Hepatocyte (in vitro differentiated cells): Measurements from ENCODE around the gene TDRD1. TPM values are rescaled to one million over a fixed set of nuclear protein-coding genes. Genes with fewer than 3 reads are reported as not detected.

ENCODE experiments used
- DNase-seq: peaks from one replicate; pipeline ENCODE4 v3.0.0-alpha.2; 2016; ENCODE audit warnings: low spot score
- H2AFZ ChIP-seq: fragments of 200-600 bp; sonication (generic); 2 replicates; pipeline ENCODE4 v1.6.0; 2016; ENCODE audit warnings: antibody characterized with exemption, mild to moderate bottlenecking
- H3K27ac ChIP-seq: fragments of 200-600 bp; sonication (generic); 2 replicates; pipeline ENCODE4 v1.5.1; 2016; ENCODE audit warnings: mild to moderate bottlenecking
- H3K27me3 ChIP-seq: fragments of 200-600 bp; sonication (generic); 2 replicates; pipeline ENCODE4 v1.6.1; 2016
- H3K36me3 ChIP-seq: fragments of 200-600 bp; sonication (generic); replicated peaks from 2 replicates; pipeline ENCODE4 v1.5.1; 2016; ENCODE audit warnings: low read depth; ENCODE audit not compliant: insufficient read depth
- H3K4me1 ChIP-seq: fragments of 200-600 bp; sonication (generic); 2 replicates; pipeline ENCODE4 v1.5.1; 2016; ENCODE audit warnings: mild to moderate bottlenecking, moderate library complexity; ENCODE audit not compliant: insufficient read depth
- H3K4me2 ChIP-seq: fragments of 200-600 bp; sonication (generic); 2 replicates; pipeline ENCODE4 v1.6.0; 2016
- H3K4me3 ChIP-seq: fragments of 200-600 bp; sonication (generic); 2 replicates; pipeline ENCODE4 v1.5.1; 2016; ENCODE audit warnings: mild to moderate bottlenecking
- H3K79me2 ChIP-seq: fragments of 200-600 bp; sonication (generic); 2 replicates; pipeline ENCODE4 v1.6.0; 2017; ENCODE audit warnings: mild to moderate bottlenecking
- H3K9me2 ChIP-seq: fragments of 200-600 bp; sonication (generic); replicated peaks from 2 replicates; pipeline ENCODE4 v1.6.0; 2017; ENCODE audit warnings: mild to moderate bottlenecking; ENCODE audit not compliant: insufficient read depth
- H3K9me3 ChIP-seq: fragments of 200-600 bp; sonication (generic); 2 replicates; pipeline ENCODE4 v1.5.1; 2016; ENCODE audit warnings: low read depth, mild to moderate bottlenecking
- H4K20me1 ChIP-seq: fragments of 200-600 bp; sonication (generic); 2 replicates; pipeline ENCODE4 v1.6.0; 2016; ENCODE audit warnings: mild to moderate bottlenecking; ENCODE audit not compliant: insufficient read depth, poor library complexity, severe bottlenecking
- CTCF ChIP-seq: fragments of 200-600 bp; sonication (generic); IDR thresholded peaks from 2 replicates; pipeline ENCODE4 v1.5.1; 2016; ENCODE audit warnings: antibody characterized with exemption, mild to moderate bottlenecking; ENCODE audit not compliant: poor library complexity
- EZH2 ChIP-seq: fragments of 200-600 bp; sonication (generic); IDR thresholded peaks from 2 replicates; pipeline ENCODE4 v1.6.1; 2016; ENCODE audit warnings: antibody characterized with exemption, mild to moderate bottlenecking, borderline replicate concordance
- EZH2phosphoT487 ChIP-seq: fragments of 200-600 bp; sonication (generic); IDR thresholded peaks from one replicate; pipeline ENCODE4 v1.6.1; 2018; ENCODE audit warnings: antibody characterized with exemption, mild to moderate bottlenecking, low read depth, moderate library complexity; ENCODE audit not compliant: unreplicated experiment, severe bottlenecking
- WGBS: methylation state at CpG from one replicate; pipeline ENCODE4 v1.1.6; 2016; ENCODE audit warnings: low lambda C conversion rate; ENCODE audit errors: missing lambda C conversion rate; 5-methylcytosine and 5-hydroxymethylcytosine counted together
- polyA plus RNA-seq: library from polyadenylated mRNA; unstranded; fragments of >200 nt; fragmentation: Nextera tagmentation; extraction: Ambion mirVana; gene quantifications from 2 replicates; pipeline ENCODE4 v1.2.1, GENCODE V29; 2016
- total RNA-seq: library from RNA; depleted of rRNA; stranded (reverse); fragments of >200 nt; gene quantifications from 2 replicates; pipeline ENCODE4 v1.2.3, GENCODE V29; 2014

Gene TDRD1
- total and polyA plus RNA-seq, 2 experiments from 2014 or later, result not detected

DNA sequence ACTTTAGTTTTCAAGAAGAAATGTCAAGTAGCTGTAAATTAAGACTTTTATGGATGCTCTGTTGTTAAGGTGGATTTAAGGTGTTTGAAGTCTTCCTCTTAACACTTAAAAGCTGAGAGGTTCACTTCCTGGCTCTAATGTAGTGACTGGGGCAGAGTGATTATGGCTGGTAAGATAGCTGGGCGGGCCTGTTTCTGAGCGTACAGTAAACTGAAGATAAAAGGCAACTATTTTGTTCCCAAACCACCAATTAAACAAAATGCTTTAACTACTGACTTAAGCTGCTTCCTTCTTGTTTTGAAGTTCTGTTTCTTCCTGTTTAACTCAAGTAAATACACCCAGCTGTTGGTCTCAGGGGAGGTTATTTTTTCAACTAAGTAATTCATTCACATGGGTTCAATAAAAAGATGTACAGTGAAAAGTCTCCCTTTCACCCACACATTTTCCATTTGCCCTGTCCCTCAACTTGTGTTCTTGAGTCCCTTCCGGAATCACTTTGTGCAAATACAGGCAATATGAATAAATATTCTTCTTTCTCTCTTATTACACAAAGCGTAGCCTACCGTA is 79.2 kb downstream of the TDRD1 start:
- peak; percentile 25 for DNase-seq
- no peak overlapping the region for H2AFZ ChIP-seq
- TF ChIP-seq EZH2phosphoT487 (no peak), CTCF (no peak), EZH2 (no peak)
- H3K36me3 ChIP-seq, result no peaks in the 10 kb centered on the region
- H4K20me1 ChIP-seq, result no peaks in the 10 kb centered on the region
- no peak overlapping the region for H3K4me2 ChIP-seq
- WGBS, result 48% methylated on average over 5 of the region's 5 CpGs
- no peaks in the 10 kb centered on the region for H3K27me3 ChIP-seq
- H3K27ac ChIP-seq, result peak overlapping the region; percentile 2
- no peaks in the 10 kb centered on the region for H3K9me3 ChIP-seq
- no peaks in the 10 kb centered on the region for H3K9me2 ChIP-seq
- H3K4me1 ChIP-seq, result peaks cover 9% of the 10 kb centered on the region
- no peak overlapping the region for H3K4me3 ChIP-seq
- H3K79me2 ChIP-seq, result no peaks in the 10 kb centered on the region

DNA sequence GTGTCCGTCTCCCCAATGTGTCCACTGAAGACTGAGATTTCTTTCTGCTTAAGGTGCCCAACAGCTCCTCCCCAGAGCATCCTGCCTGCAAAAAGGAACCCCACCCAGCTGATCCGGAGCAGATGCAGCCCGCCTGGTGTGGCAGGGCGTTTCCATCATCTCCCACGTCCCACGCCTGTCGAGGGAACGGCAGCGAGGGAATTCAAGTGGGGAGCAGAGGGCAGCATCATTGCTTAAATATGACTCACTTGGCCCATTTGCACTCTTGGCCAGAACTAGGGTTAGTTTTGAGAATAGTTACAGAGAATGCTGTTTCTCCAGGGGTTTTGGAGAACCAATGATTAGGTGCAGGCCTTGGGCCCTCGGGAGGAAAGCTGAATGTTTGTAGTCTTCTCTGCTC is 80.7 kb downstream of the TDRD1 start:
- Histone ChIP-seq H3K79me2 (no peaks in the 10 kb centered on the region), H4K20me1 (no peaks in the 10 kb centered on the region), H3K4me2 (no peak overlapping the region), H3K27me3 (no peaks in the 10 kb centered on the region), H3K4me1 (peaks cover 9% of the 10 kb centered on the region), H3K27ac (no peak overlapping the region), H3K9me2 (no peaks in the 10 kb centered on the region), H3K9me3 (no peaks in the 10 kb centered on the region), H3K4me3 (no peak overlapping the region), H2AFZ (no peak overlapping the region), H3K36me3 (no peaks in the 10 kb centered on the region)
- WGBS, result 90% methylated on average over 10 of the region's 10 CpGs
- TF ChIP-seq CTCF (no peak), EZH2phosphoT487 (no peak), EZH2 (no peak)
- DNase-seq, result no peak

- Histone ChIP-seq H3K36me3 (no peaks in the 10 kb centered on the region), H3K4me2 (no peak overlapping the region), H3K4me1 (peaks cover 9% of the 10 kb centered on the region), H3K9me3 (no peaks in the 10 kb centered on the region), H3K79me2 (no peaks in the 10 kb centered on the region), H3K9me2 (no peaks in the 10 kb centered on the region), H3K4me3 (no peak overlapping the region), H3K27me3 (no peaks in the 10 kb centered on the region), H4K20me1 (no peaks in the 10 kb centered on the region), H3K27ac (no peak overlapping the region), H2AFZ (no peak overlapping the region)
- DNase-seq, result no peak
- 98% methylated on average over 5 of the region's 5 CpGs for WGBS
- TF ChIP-seq EZH2 (no peak), CTCF (no peak), EZH2phosphoT487 (no peak)
Observed at GRCh38 chr10:114260366-114260765, 81.2 kb downstream of the TDRD1 start.

DNA sequence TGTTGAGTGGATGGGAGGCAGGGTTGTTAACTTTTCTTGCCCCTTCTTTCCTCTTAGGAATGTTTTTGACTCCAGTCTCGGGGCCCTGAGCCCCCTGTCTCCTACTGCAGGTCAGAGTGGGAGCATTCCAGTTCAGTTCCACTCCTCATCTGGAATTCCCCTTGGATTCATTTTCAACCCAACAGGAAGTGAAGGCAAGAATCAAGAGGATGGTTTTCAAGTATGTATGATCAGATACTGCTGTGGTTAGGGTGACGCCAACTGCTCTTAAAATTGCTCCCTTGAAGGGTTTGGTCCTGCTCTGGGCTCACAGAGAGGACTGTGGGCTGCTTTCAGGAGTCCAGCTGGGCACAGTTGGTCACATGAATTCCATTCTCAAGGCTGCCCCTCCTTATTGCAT is 81.9 kb downstream of the TDRD1 start:
- Histone ChIP-seq H3K79me2 (no peaks in the 10 kb centered on the region), H3K4me2 (no peak overlapping the region), H3K9me2 (no peaks in the 10 kb centered on the region), H3K4me3 (no peak overlapping the region), H3K36me3 (no peaks in the 10 kb centered on the region), H3K4me1 (peaks cover 9% of the 10 kb centered on the region), H4K20me1 (no peaks in the 10 kb centered on the region), H3K9me3 (no peaks in the 10 kb centered on the region), H3K27ac (no peak overlapping the region), H3K27me3 (no peaks in the 10 kb centered on the region), H2AFZ (no peak overlapping the region)
- WGBS, result 82% methylated on average over 2 of the region's 2 CpGs
- no peak for DNase-seq
- TF ChIP-seq CTCF, result no peak
- no peak for TF ChIP-seq EZH2phosphoT487
- TF ChIP-seq EZH2, result no peak
